ENCODE data around the gene ATP6V1B1. TPM values are rescaled to one million over a fixed set of nuclear protein-coding genes. Genes with fewer than 3 reads are reported as not detected.

Gene ATP6V1B1
- total and polyA plus RNA-seq, 10 of the 15 experiments (the other 5 are each of a cell fraction or from before 2014, with no cell fraction given), result not detected

- ATAC-seq (peak; percentile 37), DNase-seq (ENCODE audit: low read depth, low spot score) (no peak), FAIRE-seq (no peak)
- CTCF ChIA-PET, result interaction anchor here (0.7 to 5.3 kb wide), 26 partner anchors 9 to 644 kb away, joined by 3 to 94 read pairs (median 5); partner anchors contain the start of genes ANKRD53 and ATP6V1B1
- 36% methylated on average over 11 of the region's 11 CpGs for WGBS (ENCODE audit: insufficient coverage, insufficient replicate concordance, low lambda C conversion rate, missing lambda C conversion rate)
- Histone ChIP-seq H3K9ac (ENCODE audit: control insufficient read depth, insufficient read depth, low read length) (no peak overlapping the region), H3K4me3 (no peak overlapping the region), H3K27ac (ENCODE audit: control insufficient read depth, insufficient read depth) (no peak overlapping the region), H3K9me3 (replicated peaks; ENCODE audit: control insufficient read depth, insufficient read depth, low read length) (no peaks in the 10 kb centered on the region), H4K20me1 (ENCODE audit: control insufficient read depth, insufficient read depth) (no peaks in the 10 kb centered on the region), H3K4me2 (ENCODE audit: control insufficient read depth, insufficient read depth) (no peak overlapping the region), H3K4me1 (ENCODE audit: control insufficient read depth, insufficient read depth, low read length) (no peaks in the 10 kb centered on the region; the same call in 1 of the 2 replicates), H2AFZ (ENCODE audit: control insufficient read depth, low read depth, low read length) (no peak overlapping the region), H3K27me3 (replicated peaks in 1 of 2; ENCODE audit: control insufficient read depth in 2 of 2, insufficient read depth in 2 of 2, low read length in 1 of 2) (no peaks in the 10 kb centered on the region), H3K79me2 (ENCODE audit: control insufficient read depth, insufficient read depth, low read length) (no peaks in the 10 kb centered on the region), H3K36me3 (ENCODE audit: control insufficient read depth in 2 of 2, insufficient read depth in 2 of 2, low read length in 1 of 2) (no peaks in the 10 kb centered on the region)
- RAD21 ChIA-PET (ENCODE audit: unreplicated experiment), result interaction anchor here (1.0 to 1.3 kb wide), 4 partner anchors 28 to 643 kb away, joined by 3 to 12 read pairs (median 6); no protein-coding TSS in a partner anchor
- intact Hi-C loops (cut with micrococcal nuclease; ENCODE audit: unreplicated experiment), result loop anchor here (1.0 to 10.0 kb wide), 4 partner anchors 76 to 643 kb away; partner anchors contain the start of genes FAM136A and FIGLA
- BruUV-seq (replicated peaks), result no TSS peak
- POLR2A ChIA-PET, result no interaction called here
- TF ChIP-seq RFX5 (IDR thresholded peaks at IDR 0.05; ENCODE audit: low read depth, low read length) (no peak), USF2 (IDR thresholded peaks at IDR 0.05; ENCODE audit: borderline replicate concordance, low read depth, low read length) (no peak)
- in situ Hi-C loops (cut with MboI), result loop anchor here (5.0 to 10.0 kb wide), 2 partner anchors 80 to 643 kb away; partner anchors contain the start of gene FAM136A
- SMC1A ChIA-PET (ENCODE audit: uncharacterized antibody, unreplicated experiment), result interaction anchor here (0.6 to 1.5 kb wide), 6 partner anchors 30 to 644 kb away, joined by 3 to 6 read pairs (median 4); no protein-coding TSS in a partner anchor
These were observed 12.0 kb downstream of the ATP6V1B1 start for GRCh38 chr2:70947556-70948184.

Data from GM12878 (cell line).